Mesodermal cell (in vitro differentiated cells): ENCODE data around the gene IGFBPL1.
A peak's percentile ranks its signal among the peaks of the same experiment; 100 is the strongest.

Experiments
- H3K27ac ChIP-seq: 2 replicates; pipeline ENCODE4 v1.7.0; 2013; ENCODE audit warnings: mild to moderate bottlenecking, low read depth, low read length, moderate library complexity; ENCODE audit not compliant: severe bottlenecking
- H3K36me3 ChIP-seq: 2 replicates; pipeline ENCODE4 v1.7.1; 2013; ENCODE audit warnings: mild to moderate bottlenecking, low read length, moderate library complexity; ENCODE audit not compliant: control insufficient read depth, insufficient read depth
- H3K4me1 ChIP-seq: one replicate; pipeline ENCODE4 v1.7.1; 2013; ENCODE audit warnings: mild to moderate bottlenecking, low read length; ENCODE audit not compliant: insufficient read depth, control insufficient read depth, poor library complexity, severe bottlenecking
- H3K4me3 ChIP-seq: 2 replicates; pipeline ENCODE4 v1.7.0; 2013; ENCODE audit warnings: low read length, control low read depth, mild to moderate bottlenecking; ENCODE audit not compliant: insufficient read depth, poor library complexity, severe bottlenecking; ENCODE audit errors: extremely low read depth
- H3K9me3 ChIP-seq: 2 replicates; pipeline ENCODE4 v1.7.1; 2013; ENCODE audit warnings: mild to moderate bottlenecking, low read length, moderate library complexity; ENCODE audit not compliant: control insufficient read depth
- WGBS, 2 experiments: methylation state at CpG; one replicate each; pipeline ENCODE4 v1.1.5; 2013; ENCODE audit warnings: missing lambda C conversion rate in 2 of 2; ENCODE audit not compliant: insufficient coverage in 2 of 2; 5-methylcytosine and 5-hydroxymethylcytosine counted together

IGFBPL1 gene

GRCh38 chr9:38396371-38396671 lies 27.9 kb downstream of the IGFBPL1 start:
- Histone ChIP-seq H3K4me1 (peaks cover 5% of the 10 kb centered on the region), H3K36me3 (peaks cover 34% of the 10 kb centered on the region), H3K4me3 (no peak overlapping the region), H3K9me3 (no peaks in the 10 kb centered on the region), H3K27ac (no peak overlapping the region)
- WGBS, 2 experiments, result 85 to 88% methylated on average over 10 of the region's 10 CpGs

- Histone ChIP-seq H3K27ac (no peak overlapping the region), H3K36me3 (peaks cover 34% of the 10 kb centered on the region)
- 94 to 95% methylated on average over 26 to 30 of the region's 30 CpGs for WGBS, 2 experiments
Measured at GRCh38 chr9:38395653-38396370, 28.4 kb downstream of the IGFBPL1 start.

GRCh38 chr9:38394416-38394815 lies 29.8 kb downstream of the IGFBPL1 start:
- Histone ChIP-seq H3K27ac (no peak overlapping the region), H3K4me1 (peaks cover 5% of the 10 kb centered on the region), H3K9me3 (no peaks in the 10 kb centered on the region), H3K4me3 (no peak overlapping the region), H3K36me3 (peaks cover 32% of the 10 kb centered on the region)
- WGBS, 2 experiments, result 89 to 90% methylated on average over 7 of the region's 9 CpGs

More at GRCh38 chr9:38395653-38396370, 28.4 kb downstream of the IGFBPL1 start:
- Histone ChIP-seq H3K9me3 (no peaks in the 10 kb centered on the region), H3K4me3 (no peak overlapping the region), H3K4me1 (peaks cover 5% of the 10 kb centered on the region)

GRCh38 chr9:38393128-38393796 lies 31.0 kb downstream of the IGFBPL1 start:
- WGBS, 2 experiments, result 14 to 17% methylated on average over 7 to 8 of the region's 9 CpGs
- no peak overlapping the region for H3K27ac ChIP-seq
- H3K9me3 ChIP-seq, result no peaks in the 10 kb centered on the region
- peaks cover 5% of the 10 kb centered on the region for H3K4me1 ChIP-seq
- H3K4me3 ChIP-seq, result peak overlapping the region; percentile 68
- peaks cover 32% of the 10 kb centered on the region for H3K36me3 ChIP-seq

- Histone ChIP-seq H3K4me1 (peaks cover 5% of the 10 kb centered on the region), H3K4me3 (peak within 1 kb of the TSS; percentile 68), H3K36me3 (peaks cover 26% of the 10 kb centered on the region), H3K9me3 (no peaks in the 10 kb centered on the region), H3K27ac (no peak within 1 kb of the TSS)
- WGBS, 2 experiments, result 0 to 1% methylated on average over 51 to 54 of the region's 58 CpGs
Measured at GRCh38 chr9:38392235-38393127, 31.8 kb downstream of the IGFBPL1 start, which contains the start of gene ALDH1B1. Gene ALDH1B1, plus strand, starts transcription at chr9:38392702. Its CDS starts 3,047 bp downstream, at chr9:38395749.

GRCh38 chr9:38391278-38392118 lies 32.8 kb downstream of the IGFBPL1 start:
- H3K27ac ChIP-seq, result no peak overlapping the region
- WGBS, 2 experiments, result 88 to 89% methylated on average over 8 to 14 of the region's 18 CpGs
- peak overlapping the region; percentile 68 for H3K4me3 ChIP-seq
- H3K4me1 ChIP-seq, result peaks cover 5% of the 10 kb centered on the region
- no peaks in the 10 kb centered on the region for H3K9me3 ChIP-seq
- peaks cover 17% of the 10 kb centered on the region for H3K36me3 ChIP-seq

GRCh38 chr9:38390851-38391250 lies 33.4 kb downstream of the IGFBPL1 start:
- Histone ChIP-seq H3K9me3 (peaks cover 2% of the 10 kb centered on the region), H3K4me1 (peaks cover 5% of the 10 kb centered on the region), H3K4me3 (no peak overlapping the region), H3K27ac (no peak overlapping the region), H3K36me3 (peaks cover 10% of the 10 kb centered on the region)
- 79 to 86% methylated on average over 4 to 5 of the region's 5 CpGs for WGBS, 2 experiments

- peaks cover 5% of the 10 kb centered on the region for H3K4me1 ChIP-seq
- no peak overlapping the region for H3K27ac ChIP-seq
- peaks cover 6% of the 10 kb centered on the region for H3K36me3 ChIP-seq
- WGBS, 2 experiments, result 86 to 94% methylated on average over 1 of the region's 1 CpG
- no peak overlapping the region for H3K4me3 ChIP-seq
- H3K9me3 ChIP-seq, result peaks cover 6% of the 10 kb centered on the region
Measured at GRCh38 chr9:38390442-38390841, 33.8 kb downstream of the IGFBPL1 start.

- no peak overlapping the region for H3K4me3 ChIP-seq
- H3K36me3 ChIP-seq, result no peaks in the 10 kb centered on the region
- WGBS, 2 experiments, result 91 to 94% methylated on average over 3 to 4 of the region's 4 CpGs
- H3K4me1 ChIP-seq, result peaks cover 5% of the 10 kb centered on the region
- peaks cover 16% of the 10 kb centered on the region for H3K9me3 ChIP-seq
- no peak overlapping the region for H3K27ac ChIP-seq
Measured at GRCh38 chr9:38389313-38389712, 34.9 kb downstream of the IGFBPL1 start.
